ENCODE results near the gene RICTOR. TPM values are rescaled to one million over a fixed set of nuclear protein-coding genes. Genes with fewer than 3 reads are reported as not detected.

The RICTOR gene
- total and polyA plus RNA-seq, 10 donors, result 6.3 to 70.9 (median 58.5) TPM

- Histone ChIP-seq H3K9me3 (peaks cover 0 to 25% (median 13%) of the 10 kb centered on the region in 8 donors), H3K4me1 (no peaks in the 10 kb centered on the region), H3K4me3 (no peak overlapping the region), H3K36me3 (peaks cover 0 to 77% (median 12%) of the 10 kb centered on the region in 6 donors), H3K27me3 (replicated peaks in 1 of 7) (peaks cover 0 to 15% (median 0%) of the 10 kb centered on the region in 7 donors), H3K27ac (no peak overlapping the region)
- TF ChIP-seq POLR2A (IDR thresholded peaks at IDR 0.05) (no peak), CTCF (IDR thresholded peaks at IDR 0.05 in 8 of 11, conservative IDR thresholded peaks at IDR 0.05 in 3 of 11) (no peak), POLR2AphosphoS5 (IDR thresholded peaks at IDR 0.05) (no peak)
- 86 to 96% (median 92%) methylated on average over 4 of the region's 4 CpGs for WGBS, 5 donors
- DNase-seq, result no peak
- intact Hi-C loops (cut with DNase I; ENCODE audit: low total_unique reads), result no loop called here
Observed at GRCh38 chr5:38905516-38905915, 168.7 kb downstream of the RICTOR start.

GRCh38 chr5:38899936-38900335 is 174.3 kb downstream of the RICTOR start:
- WGBS, 5 donors, result 83 to 92% (median 85%) methylated on average over 4 to 5 of the region's 5 CpGs
- no peak for DNase-seq
- Histone ChIP-seq H3K27me3 (replicated peaks in 1 of 7) (no peaks in the 10 kb centered on the region), H3K4me3 (no peak overlapping the region), H3K36me3 (peaks cover 0 to 57% (median 6%) of the 10 kb centered on the region in 6 donors), H3K4me1 (no peaks in the 10 kb centered on the region), H3K27ac (no peak overlapping the region), H3K9me3 (peaks cover 3 to 26% (median 21%) of the 10 kb centered on the region in 8 donors)
- no peak for TF ChIP-seq CTCF (IDR thresholded peaks at IDR 0.05 in 8 of 11, conservative IDR thresholded peaks at IDR 0.05 in 3 of 11)
- TF ChIP-seq POLR2A (IDR thresholded peaks at IDR 0.05), result no peak
- TF ChIP-seq POLR2AphosphoS5 (IDR thresholded peaks at IDR 0.05), result no peak
- intact Hi-C loops (cut with DNase I; ENCODE audit: low total_unique reads), result no loop called here

GRCh38 chr5:38896760-38897159 is 177.4 kb downstream of the RICTOR start:
- no peak for DNase-seq
- WGBS, 5 donors, result 80 to 94% (median 89%) methylated on average over 3 of the region's 3 CpGs
- H3K36me3 ChIP-seq, result peaks cover 0 to 34% (median under 1%) of the 10 kb centered on the region in 6 donors
- TF ChIP-seq POLR2AphosphoS5 (IDR thresholded peaks at IDR 0.05), result no peak
- no peak for TF ChIP-seq CTCF (IDR thresholded peaks at IDR 0.05 in 8 of 11, conservative IDR thresholded peaks at IDR 0.05 in 3 of 11)
- TF ChIP-seq POLR2A (IDR thresholded peaks at IDR 0.05), result no peak
- no peak overlapping the region for H3K4me3 ChIP-seq
- intact Hi-C loops (cut with DNase I; ENCODE audit: low total_unique reads), result no loop called here
- H3K9me3 ChIP-seq, result peaks cover 0 to 27% (median 16%) of the 10 kb centered on the region in 8 donors
- peaks cover 0 to under 1% (median 0%) of the 10 kb centered on the region in 7 donors for H3K27me3 ChIP-seq (replicated peaks in 1 of 7)
- no peak overlapping the region for H3K27ac ChIP-seq
- H3K4me1 ChIP-seq, result no peaks in the 10 kb centered on the region

- H3K4me1 ChIP-seq, result no peaks in the 10 kb centered on the region
- peaks cover 0 to 27% (median 16%) of the 10 kb centered on the region in 8 donors for H3K9me3 ChIP-seq
- intact Hi-C loops (cut with DNase I; ENCODE audit: low total_unique reads), result no loop called here
- no peak overlapping the region for H3K27ac ChIP-seq
- peaks cover 0 to 9% (median 0%) of the 10 kb centered on the region in 7 donors for H3K27me3 ChIP-seq (replicated peaks in 1 of 7)
- WGBS, 5 donors, result 86 to 97% (median 96%) methylated on average over 3 of the region's 3 CpGs
- TF ChIP-seq CTCF (IDR thresholded peaks at IDR 0.05 in 8 of 11, conservative IDR thresholded peaks at IDR 0.05 in 3 of 11), result no peak
- no peak for TF ChIP-seq POLR2AphosphoS5 (IDR thresholded peaks at IDR 0.05)
- no peak for TF ChIP-seq POLR2A (IDR thresholded peaks at IDR 0.05)
- H3K4me3 ChIP-seq, result no peak overlapping the region
- peaks cover 0 to 14% (median 3%) of the 10 kb centered on the region in 6 donors for H3K36me3 ChIP-seq
- no peak for DNase-seq
Observed at GRCh38 chr5:38892363-38892762, 181.8 kb downstream of the RICTOR start.

Data from spleen (tissue), 11 donors.